ENCODE measurements around the gene GOLT1B. TPM values are rescaled to one million over a fixed set of nuclear protein-coding genes. Genes with fewer than 3 reads are reported as not detected.

Gene GOLT1B
- total and polyA plus RNA-seq, 2 of the 8 experiments (the other 6 are each of a cell fraction or from before 2014, with no cell fraction given) = 18.3 to 38.3 TPM

DNA sequence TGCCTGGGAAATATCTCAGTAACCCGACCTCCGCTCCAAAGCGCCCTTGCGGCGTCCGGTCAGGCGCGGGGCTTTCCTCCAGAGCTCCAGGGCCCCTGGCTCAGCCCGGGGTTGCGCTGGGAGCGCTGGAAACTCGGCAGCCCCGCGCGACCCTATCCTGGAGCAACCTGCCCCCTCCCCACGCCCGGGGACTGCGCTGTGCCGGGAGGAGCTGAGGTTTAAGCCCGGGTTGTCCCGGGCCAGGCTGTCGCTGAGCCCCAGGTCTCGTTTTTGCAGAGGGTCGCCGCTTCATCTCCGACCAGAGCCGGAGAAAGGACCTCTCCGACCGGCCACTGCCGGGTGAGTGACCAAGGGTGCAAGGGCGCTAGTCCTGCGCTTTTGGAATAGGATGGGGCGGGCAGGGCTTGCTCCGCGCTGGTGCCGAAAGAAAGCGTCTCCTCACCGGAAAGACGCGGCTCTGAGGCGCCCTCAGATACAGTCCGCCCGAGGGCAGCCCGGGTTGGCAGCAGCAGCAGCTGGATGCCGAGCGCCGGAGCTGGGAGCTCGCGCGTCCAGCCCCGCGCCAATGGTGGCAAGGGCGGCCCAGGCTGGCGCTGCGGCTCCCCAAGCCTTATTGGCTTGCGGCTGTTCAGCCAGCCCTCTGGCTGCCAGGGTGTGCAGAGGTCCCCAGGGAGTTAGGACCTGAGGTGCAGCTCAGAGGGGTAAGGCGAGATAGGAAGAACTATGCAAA, 26.0 kb downstream of the GOLT1B start (continued):
- TF ChIP-seq, protein P1, sequence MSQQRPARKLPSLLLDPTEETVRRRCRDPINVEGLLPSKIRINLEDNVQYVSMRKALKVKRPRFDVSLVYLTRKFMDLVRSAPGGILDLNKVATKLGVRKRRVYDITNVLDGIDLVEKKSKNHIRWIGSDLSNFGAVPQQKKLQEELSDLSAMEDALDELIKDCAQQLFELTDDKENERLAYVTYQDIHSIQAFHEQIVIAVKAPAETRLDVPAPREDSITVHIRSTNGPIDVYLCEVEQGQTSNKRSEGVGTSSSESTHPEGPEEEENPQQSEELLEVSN (IDR thresholded peaks at IDR 0.05) = 0 out of 2 replicates have a peak, but pooled peaks have one; percentile 18
- TF ChIP-seq CHD2 (IDR thresholded peaks at IDR 0.05; ENCODE audit: low read length) (no peak), NRF1 (IDR thresholded peaks at IDR 0.05; ENCODE audit: low read depth, low read length) (no peak), SRF (IDR thresholded peaks at IDR 0.05; ENCODE audit: low read depth, low read length) (no peak), TEAD4 (IDR thresholded peaks at IDR 0.05; ENCODE audit: low read depth, low read length) (no peak), SIRT6 (IDR thresholded peaks at IDR 0.05; ENCODE audit: low read length) (no peak), HDAC6 (IDR thresholded peaks at IDR 0.05; ENCODE audit: low read depth, low read length) (no peak), BACH1 (IDR thresholded peaks at IDR 0.05; ENCODE audit: low read length) (no peak), KDM5A (IDR thresholded peaks at IDR 0.05; ENCODE audit: low read length) (no peak), MAFK (IDR thresholded peaks at IDR 0.05; ENCODE audit: low read depth, low read length) (no peak), BCL11A (IDR thresholded peaks at IDR 0.05; ENCODE audit: low read depth in 2 of 2, low read length in 2 of 2) (no peak), PHF8 (conservative IDR thresholded peaks at IDR 0.05; ENCODE audit: low read depth, low read length) (peak; percentile 60; the same call in 1 of the 2 replicates), SIN3A (conservative IDR thresholded peaks at IDR 0.05 in 1 of 2, IDR thresholded peaks at IDR 0.05 in 1 of 2; ENCODE audit: low read depth in 1 of 2, low read length in 2 of 2) (0 out of 4 replicates have a peak, but pooled peaks of 1 of the 2 experiments have one; percentile 29), BRCA1 (IDR thresholded peaks at IDR 0.05; ENCODE audit: low read depth, low read length) (no peak)
- TF ChIP-seq, protein P2, sequence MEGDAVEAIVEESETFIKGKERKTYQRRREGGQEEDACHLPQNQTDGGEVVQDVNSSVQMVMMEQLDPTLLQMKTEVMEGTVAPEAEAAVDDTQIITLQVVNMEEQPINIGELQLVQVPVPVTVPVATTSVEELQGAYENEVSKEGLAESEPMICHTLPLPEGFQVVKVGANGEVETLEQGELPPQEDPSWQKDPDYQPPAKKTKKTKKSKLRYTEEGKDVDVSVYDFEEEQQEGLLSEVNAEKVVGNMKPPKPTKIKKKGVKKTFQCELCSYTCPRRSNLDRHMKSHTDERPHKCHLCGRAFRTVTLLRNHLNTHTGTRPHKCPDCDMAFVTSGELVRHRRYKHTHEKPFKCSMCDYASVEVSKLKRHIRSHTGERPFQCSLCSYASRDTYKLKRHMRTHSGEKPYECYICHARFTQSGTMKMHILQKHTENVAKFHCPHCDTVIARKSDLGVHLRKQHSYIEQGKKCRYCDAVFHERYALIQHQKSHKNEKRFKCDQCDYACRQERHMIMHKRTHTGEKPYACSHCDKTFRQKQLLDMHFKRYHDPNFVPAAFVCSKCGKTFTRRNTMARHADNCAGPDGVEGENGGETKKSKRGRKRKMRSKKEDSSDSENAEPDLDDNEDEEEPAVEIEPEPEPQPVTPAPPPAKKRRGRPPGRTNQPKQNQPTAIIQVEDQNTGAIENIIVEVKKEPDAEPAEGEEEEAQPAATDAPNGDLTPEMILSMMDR (IDR thresholded peaks at IDR 0.05; ENCODE audit: control extremely low read depth in 1 of 3, insufficient read depth in 1 of 3, low read depth in 1 of 3, low read length in 3 of 3) = no peak

Data from H1 (cell line).